GM10248 (cell line): Measurements from ENCODE around the gene TRPM2.

Source experiments
- CTCF ChIA-PET: fragments of 300-600 bp; sonication (Branson Sonifier 250); formaldehyde crosslinking; extraction: SDS; loops from one replicate; lab custom pipeline; 2021; ENCODE audit warnings: antibody characterized with exemption; lab: Yijun Ruan, JAX
- POLR2A ChIA-PET: fragments of 350-650 bp; sonication (Branson Sonifier 250); formaldehyde crosslinking; extraction: SDS; loops from one replicate; lab custom pipeline; 2020; ENCODE audit warnings: antibody characterized with exemption; lab: Yijun Ruan, JAX
- DNase-seq: peaks from one replicate; pipeline ENCODE4 v3.0.0; 2012; ENCODE audit errors: extremely low spot score
- CTCF ChIP-seq: IDR thresholded peaks from 2 replicates; pipeline ENCODE4 v1.5.1; 2012; ENCODE audit warnings: mild to moderate bottlenecking, low read depth; ENCODE audit errors: extremely low read depth, missing control alignments, control extremely low read depth

Gene TRPM2

DNA sequence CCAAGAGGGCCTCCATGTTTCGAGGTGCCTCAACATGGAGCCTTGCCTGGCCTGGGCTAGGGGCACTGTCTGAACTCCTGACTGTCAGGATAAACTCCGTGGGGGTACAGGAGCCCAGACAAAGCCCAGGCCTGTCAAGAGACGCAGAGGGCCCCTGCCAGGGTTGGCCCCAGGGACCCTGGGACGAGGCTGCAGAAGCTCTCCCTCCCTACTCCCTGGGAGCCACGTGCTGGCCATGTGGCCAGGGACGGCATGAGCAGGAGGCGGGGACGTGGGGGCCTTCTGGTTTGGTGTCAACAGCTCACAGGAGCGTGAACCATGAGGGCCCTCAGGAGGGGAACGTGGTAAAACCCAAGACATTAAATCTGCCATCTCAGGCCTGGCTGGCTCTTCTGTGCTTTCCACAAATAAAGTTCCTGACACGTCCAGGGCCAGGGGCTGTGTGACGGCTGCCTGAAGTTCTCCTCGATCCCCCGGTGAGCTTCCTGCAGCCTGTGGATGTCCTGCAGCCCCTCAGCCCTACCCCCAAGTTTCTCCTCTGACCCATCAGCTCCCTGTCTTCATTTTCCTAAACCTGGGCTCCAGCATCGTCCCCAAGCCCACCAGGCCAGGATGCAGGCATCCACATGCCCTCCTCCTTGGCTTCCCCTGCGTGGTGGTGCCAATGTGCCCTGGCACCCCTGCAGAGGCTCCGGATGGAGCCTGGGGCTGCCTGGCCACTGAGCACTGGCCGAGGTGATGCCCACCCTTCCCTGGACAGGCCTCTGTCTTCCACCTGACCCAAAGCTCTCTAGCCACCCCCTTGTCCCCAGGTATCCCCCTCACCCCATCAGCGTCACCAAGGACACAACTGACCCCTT, 89.1 kb downstream of the TRPM2 start:
- no peak for TF ChIP-seq CTCF
- POLR2A ChIA-PET = no interaction called here
- CTCF ChIA-PET = interaction anchor here (0.6 to 1.5 kb wide), 2 partner anchors 9 to 31 kb away, joined by 3 to 4 read pairs; no protein-coding TSS in a partner anchor
- DNase-seq = no peak

DNA sequence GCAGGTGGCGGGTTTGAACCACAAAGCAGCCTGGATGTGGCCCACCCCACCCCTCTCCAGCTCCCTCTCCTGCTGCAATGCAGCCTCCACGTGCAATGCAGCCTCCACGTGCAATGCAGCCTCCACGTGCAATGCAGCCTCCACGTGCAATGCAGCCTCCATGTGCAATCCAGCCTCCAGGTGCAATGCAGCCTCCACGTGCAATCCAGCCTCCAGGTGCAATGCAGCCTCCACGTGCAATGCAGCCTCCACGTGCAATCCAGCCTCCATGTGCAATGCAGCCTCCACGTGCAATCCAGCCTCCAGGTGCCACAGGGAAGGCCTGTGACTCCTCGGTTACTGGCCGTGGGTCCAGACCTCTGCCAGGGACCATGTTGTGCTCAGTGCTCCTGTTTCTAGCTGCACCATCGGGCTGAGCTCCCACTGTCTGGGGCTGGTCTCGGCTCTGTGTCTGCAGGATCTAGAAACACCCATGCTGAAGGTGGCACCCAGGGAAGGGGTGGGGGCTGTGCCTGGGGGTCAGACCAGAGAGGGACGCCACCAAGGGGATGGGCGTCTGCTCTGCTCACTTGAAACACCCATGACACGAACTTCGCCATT, 90.0 kb downstream of the TRPM2 start:
- ChIA-PET CTCF (interaction anchor here (1.5 kb wide), 1 partner anchor 8 kb away, joined by 4 read pairs; no protein-coding TSS in a partner anchor), POLR2A (no interaction called here)
- no peak for DNase-seq
- TF ChIP-seq CTCF = no peak

DNA sequence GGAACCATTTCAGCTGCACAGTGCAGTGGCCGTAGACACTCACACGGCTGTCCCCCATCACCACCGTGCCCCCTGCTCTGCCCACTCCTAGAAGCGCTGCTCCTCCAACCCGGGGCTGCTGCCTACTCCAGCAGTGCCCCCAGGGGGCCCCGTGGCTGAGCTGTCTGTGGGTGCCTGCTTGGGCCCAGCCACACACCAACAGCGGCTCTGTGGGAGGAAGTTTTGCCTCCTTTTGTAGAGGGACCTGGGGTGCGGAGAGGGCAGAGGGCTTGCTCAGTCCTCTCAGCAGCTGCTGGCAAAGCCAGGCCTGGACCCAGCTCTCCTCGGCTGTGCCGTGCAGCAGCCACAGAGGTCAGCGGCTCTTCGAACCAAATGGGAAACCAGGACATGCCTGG, 90.5 kb downstream of the TRPM2 start:
- ChIA-PET POLR2A (no interaction called here), CTCF (no interaction called here)
- no peak for DNase-seq
- TF ChIP-seq CTCF = no peak

GRCh38 chr21:44444286-44444931, 91.0 kb downstream of the TRPM2 start:
- no peak for DNase-seq
- POLR2A ChIA-PET = interaction anchor here (0.6 kb wide), 1 partner anchor 356 kb away, joined by 3 read pairs; no protein-coding TSS in a partner anchor
- no peak for TF ChIP-seq CTCF
- CTCF ChIA-PET = no interaction called here

- CTCF ChIA-PET = no interaction called here
- TF ChIP-seq CTCF = no peak
- POLR2A ChIA-PET = interaction anchor here (0.6 kb wide), 1 partner anchor 357 kb away, joined by 3 read pairs; no protein-coding TSS in a partner anchor
- no peak for DNase-seq
Measured at GRCh38 chr21:44445145-44445812, 91.9 kb downstream of the TRPM2 start.
